ENCODE results near the gene ROBO4. TPM values are rescaled to one million over a fixed set of nuclear protein-coding genes. Genes with fewer than 3 reads are reported as not detected.

Gene ROBO4
- total RNA-seq, 2 experiments from 2014 or later: not detected

DNA sequence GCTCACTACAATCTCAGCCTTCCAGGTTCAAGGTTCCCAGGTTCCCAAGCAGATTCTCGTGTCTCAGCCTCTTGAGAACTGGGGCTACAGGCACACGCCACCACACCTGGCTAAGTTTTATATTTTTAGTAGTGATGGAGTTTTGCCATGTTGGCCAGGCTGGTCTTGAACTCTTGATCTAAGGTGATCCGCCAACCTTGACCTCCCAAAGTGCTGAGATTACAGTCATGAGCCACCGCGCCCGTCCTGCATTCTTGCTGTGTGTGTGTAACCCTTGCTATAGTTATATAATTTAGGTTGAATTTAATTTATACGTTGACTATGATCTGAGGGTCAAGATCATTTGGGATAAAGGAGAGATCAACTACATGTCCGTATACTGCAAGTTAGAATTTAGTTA, 61.7 kb downstream of the ROBO4 start:
- ChIA-PET POLR2A (interaction anchor here (0.6 to 1.8 kb wide), 14 partner anchors 9 to 1051 kb away, joined by 3 to 11 read pairs (median 4); partner anchors contain the start of genes MSANTD2 and TMEM218), CTCF (ENCODE audit: unreplicated experiment) (interaction anchor here (1.0 kb wide), 1 partner anchor 74 kb away, joined by 3 read pairs; the partner anchor contains the start of gene ESAM)
- Histone ChIP-seq H3K79me2 (ENCODE audit: insufficient read depth, low read depth, low read length) (no peaks in the 10 kb centered on the region), H3K27ac (ENCODE audit: low read depth, low read length, poor library complexity, severe bottlenecking) (peak overlapping the region; percentile 70), H3K4me2 (ENCODE audit: low read length) (peak overlapping the region; percentile 66), H3K36me3 (ENCODE audit: insufficient read depth, low read length) (no peaks in the 10 kb centered on the region), H3K9me3 (ENCODE audit: low read length) (no peaks in the 10 kb centered on the region), H2AFZ (ENCODE audit: low read length) (peak overlapping the region; percentile 99), H3K4me1 (ENCODE audit: insufficient read depth, low read length, poor library complexity, severe bottlenecking) (peaks cover 30% of the 10 kb centered on the region), H3K9me2 (ENCODE audit: insufficient read depth, low read length) (no peaks in the 10 kb centered on the region), H3K4me3 (ENCODE audit: low read depth, low read length, poor library complexity, severe bottlenecking) (peak overlapping the region; percentile 52), H4K20me1 (ENCODE audit: insufficient read depth, low read length) (no peaks in the 10 kb centered on the region)
- BruUV-seq (replicated peaks): no TSS peak
- intact Hi-C loops (cut with micrococcal nuclease; ENCODE audit: unreplicated experiment): loop anchor here (2.0 to 5.0 kb wide), 3 partner anchors 35 to 306 kb away; partner anchors contain the start of gene MSANTD2
- DNase-seq (ENCODE audit: low spot score): no peak
- TF ChIP-seq CTCF (conservative IDR thresholded peaks at IDR 0.05; ENCODE audit: low read length): no peak
- TF ChIP-seq EZH2phosphoT487 (IDR thresholded peaks at IDR 0.05; ENCODE audit: borderline replicate concordance, low read depth, low read length): no peak

GRCh38 chr11:124834526-124835180, 63.0 kb downstream of the ROBO4 start:
- H3K9me3 ChIP-seq (ENCODE audit: low read length): no peaks in the 10 kb centered on the region
- H3K4me3 ChIP-seq (ENCODE audit: low read depth, low read length, poor library complexity, severe bottlenecking): no peak overlapping the region
- CTCF ChIA-PET (ENCODE audit: unreplicated experiment): no interaction called here
- H2AFZ ChIP-seq (ENCODE audit: low read length): peak overlapping the region; percentile 40; the same call in 1 of the 2 replicates
- DNase-seq (ENCODE audit: low spot score): no peak
- no peaks in the 10 kb centered on the region for H4K20me1 ChIP-seq (ENCODE audit: insufficient read depth, low read length)
- no peaks in the 10 kb centered on the region for H3K79me2 ChIP-seq (ENCODE audit: insufficient read depth, low read depth, low read length)
- H3K4me1 ChIP-seq (ENCODE audit: insufficient read depth, low read length, poor library complexity, severe bottlenecking): peaks cover 30% of the 10 kb centered on the region
- intact Hi-C loops (cut with micrococcal nuclease; ENCODE audit: unreplicated experiment): loop anchor here (5.0 kb wide), 2 partner anchors 87 to 308 kb away; no protein-coding TSS in a partner anchor
- H3K9me2 ChIP-seq (ENCODE audit: insufficient read depth, low read length): no peaks in the 10 kb centered on the region
- H3K4me2 ChIP-seq (ENCODE audit: low read length): peak overlapping the region; percentile 7
- POLR2A ChIA-PET: interaction anchor here (0.6 to 2.0 kb wide), 4 partner anchors 12 to 752 kb away, joined by 3 to 6 read pairs (median 3); no protein-coding TSS in a partner anchor
- no peak overlapping the region for H3K27ac ChIP-seq (ENCODE audit: low read depth, low read length, poor library complexity, severe bottlenecking)
- TF ChIP-seq EZH2phosphoT487 (IDR thresholded peaks at IDR 0.05; ENCODE audit: borderline replicate concordance, low read depth, low read length) (no peak), CTCF (conservative IDR thresholded peaks at IDR 0.05; ENCODE audit: low read length) (no peak)
- BruUV-seq (replicated peaks): no TSS peak
- H3K36me3 ChIP-seq (ENCODE audit: insufficient read depth, low read length): no peaks in the 10 kb centered on the region

Other genes with a start within 250 kb of the ROBO4 start
- 2.6 and 4.8 TPM in 2 replicates for gene SIAE, start 224.1 kb downstream of the ROBO4 start, total RNA-seq (2014; rRNA removed; shearing (Covaris generic))
- 7.3 and 8.6 TPM in 2 replicates for gene SIAE, start 224.1 kb downstream of the ROBO4 start, total RNA-seq (2022)
- gene SPA17, start 224.0 kb downstream of the ROBO4 start, total RNA-seq (2014; rRNA removed; shearing (Covaris generic)): 2.4 and 5.1 TPM in 2 replicates
- gene SPA17, start 224.0 kb downstream of the ROBO4 start, total RNA-seq (2022): 5.1 and 5.5 TPM in 2 replicates
- gene NRGN, start 157.9 kb downstream of the ROBO4 start, total RNA-seq (2014; rRNA removed; shearing (Covaris generic)): 3.3 and 6.8 TPM in 2 replicates
- 15.3 and 16.9 TPM in 2 replicates for gene NRGN, start 157.9 kb downstream of the ROBO4 start, total RNA-seq (2022)
- not detected in 2 replicates for gene VSIG2, start 145.6 kb downstream of the ROBO4 start, total RNA-seq (2014; rRNA removed; shearing (Covaris generic))
- gene VSIG2, start 145.6 kb downstream of the ROBO4 start, total RNA-seq (2022): not detected in 2 replicates
- gene ESAM, start 135.6 kb downstream of the ROBO4 start, total RNA-seq (2014; rRNA removed; shearing (Covaris generic)): 0.15 and 0.35 TPM in 2 replicates
- gene ESAM, start 135.6 kb downstream of the ROBO4 start, total RNA-seq (2022): 0.49 and 0.83 TPM in 2 replicates
- gene MSANTD2, start 97.5 kb downstream of the ROBO4 start, total RNA-seq (2014; rRNA removed; shearing (Covaris generic)): 17.7 and 22.1 TPM in 2 replicates
- 21.9 and 23.4 TPM in 2 replicates for gene MSANTD2, start 97.5 kb downstream of the ROBO4 start, total RNA-seq (2022)
- gene ROBO3, start 32.4 kb downstream of the ROBO4 start, total RNA-seq (2014; rRNA removed; shearing (Covaris generic)): 0.19 and 0.28 TPM in 2 replicates
- gene ROBO3, start 32.4 kb downstream of the ROBO4 start, total RNA-seq (2022): not detected in 2 replicates
- not detected in 2 replicates for gene HEPN1, start 21.4 kb upstream of the ROBO4 start, total RNA-seq (2014; rRNA removed; shearing (Covaris generic))
- not detected in 2 replicates for gene HEPN1, start 21.4 kb upstream of the ROBO4 start, total RNA-seq (2022)
- gene HEPACAM, start 38.2 kb upstream of the ROBO4 start, total RNA-seq (2014; rRNA removed; shearing (Covaris generic)): not detected in 2 replicates
- not detected in 2 replicates for gene HEPACAM, start 38.2 kb upstream of the ROBO4 start, total RNA-seq (2022)
- gene CCDC15, start 56.3 kb upstream of the ROBO4 start, total RNA-seq (2014; rRNA removed; shearing (Covaris generic)): 9.8 and 10.6 TPM in 2 replicates
- gene CCDC15, start 56.3 kb upstream of the ROBO4 start, total RNA-seq (2022): 9.6 and 11.7 TPM in 2 replicates
- gene SLC37A2, start 165.4 kb upstream of the ROBO4 start, total RNA-seq (2014; rRNA removed; shearing (Covaris generic)): 0.57 and 0.82 TPM in 2 replicates
- gene SLC37A2, start 165.4 kb upstream of the ROBO4 start, total RNA-seq (2022): 0.72 and 0.93 TPM in 2 replicates
- 19.6 and 28.1 TPM in 2 replicates for gene TMEM218, start 213.8 kb upstream of the ROBO4 start, total RNA-seq (2014; rRNA removed; shearing (Covaris generic))
- 24.4 and 25.4 TPM in 2 replicates for gene TMEM218, start 213.8 kb upstream of the ROBO4 start, total RNA-seq (2022)

All from OCI-LY7 (cell line).